Loucy (cell line): Measurements from ENCODE around the gene NKTR.

ENCODE experiments used
- H2AFZ ChIP-seq: fragments of 200-600 bp; sonication (generic); 2 replicates; pipeline ENCODE4 v1.6.0; 2016; ENCODE audit warnings: antibody characterized with exemption, mild to moderate bottlenecking, low read length, moderate library complexity
- H3F3A ChIP-seq: fragments of 200-600 bp; 2 replicates; pipeline ENCODE4 v1.6.0; 2016; ENCODE audit warnings: antibody characterized with exemption, low read depth, mild to moderate bottlenecking
- H3K27me3 ChIP-seq: fragments of 200-600 bp; sonication (generic); 2 replicates; pipeline ENCODE4 v1.6.1; 2014; ENCODE audit warnings: low read length, mild to moderate bottlenecking; ENCODE audit not compliant: insufficient read depth, poor library complexity, severe bottlenecking
- H3K36me3 ChIP-seq: fragments of 200-600 bp; sonication (generic); 2 replicates; pipeline ENCODE4 v1.6.1; 2016; ENCODE audit warnings: low read length; ENCODE audit not compliant: insufficient read depth
- H3K4me1 ChIP-seq: fragments of 200-600 bp; sonication (generic); 2 replicates; pipeline ENCODE4 v1.5.1; 2014; ENCODE audit warnings: low read length, mild to moderate bottlenecking; ENCODE audit not compliant: insufficient read depth, poor library complexity, severe bottlenecking
- H3K4me2 ChIP-seq: fragments of 200-600 bp; sonication (generic); 2 replicates; pipeline ENCODE4 v1.6.0; 2014; ENCODE audit warnings: antibody characterized with exemption, low read length, low read depth, mild to moderate bottlenecking; ENCODE audit not compliant: poor library complexity, severe bottlenecking
- H3K4me3 ChIP-seq: fragments of 200-600 bp; sonication (generic); 2 replicates; pipeline ENCODE4 v1.5.1; 2014; ENCODE audit warnings: low read length, mild to moderate bottlenecking, mixed read lengths; ENCODE audit not compliant: poor library complexity, severe bottlenecking
- H3K79me2 ChIP-seq: fragments of 200-600 bp; sonication (generic); 2 replicates; pipeline ENCODE4 v1.6.1; 2014; ENCODE audit warnings: low read length; ENCODE audit not compliant: insufficient read depth
- H3K9ac ChIP-seq: fragments of 200-600 bp; sonication (generic); 2 replicates; pipeline ENCODE4 v1.6.0; 2014; ENCODE audit warnings: mild to moderate bottlenecking, low read depth, low read length, moderate library complexity; ENCODE audit not compliant: poor library complexity, severe bottlenecking
- H3K9me2 ChIP-seq: fragments of 200-600 bp; sonication (generic); replicated peaks from 2 replicates; pipeline ENCODE4 v1.6.1; 2016; ENCODE audit warnings: low read depth, low read length, mixed read lengths
- H3K9me3 ChIP-seq: fragments of 200-600 bp; sonication (generic); 2 replicates; pipeline ENCODE4 v1.6.1; 2014; ENCODE audit warnings: mild to moderate bottlenecking, antibody characterized with exemption, low read length, low read depth; ENCODE audit not compliant: insufficient read depth
- H4K20me1 ChIP-seq: fragments of 200-600 bp; sonication (generic); 2 replicates; pipeline ENCODE4 v1.6.0; 2014; ENCODE audit warnings: antibody characterized with exemption, low read length, mild to moderate bottlenecking; ENCODE audit not compliant: insufficient read depth, poor library complexity, severe bottlenecking
- EZH2phosphoT487 ChIP-seq: fragments of 200-600 bp; IDR thresholded peaks from 2 replicates; pipeline ENCODE4 v1.6.1; 2018; ENCODE audit warnings: antibody characterized with exemption, mild to moderate bottlenecking, moderate library complexity, borderline replicate concordance
- TF ChIP-seq, protein P1 (sequence below): fragments of 200-600 bp; sonication (generic); conservative IDR thresholded peaks from 2 replicates; pipeline ENCODE4 v1.5.1; 2014; ENCODE audit warnings: mild to moderate bottlenecking, antibody characterized with exemption, low read length

NKTR gene

DNA sequence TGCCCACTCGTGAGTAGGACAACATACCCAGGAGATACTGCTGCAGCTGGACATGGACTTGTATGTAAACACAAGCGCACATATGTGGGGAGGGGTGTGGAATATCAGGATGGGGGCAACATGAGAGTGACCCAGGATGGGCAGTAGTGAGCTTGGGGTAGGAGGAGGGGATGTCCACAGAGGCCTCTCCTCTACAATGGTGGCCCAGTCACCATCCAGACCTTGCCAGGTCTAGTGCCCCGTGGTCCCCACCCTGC is 52.7 kb downstream of the NKTR start:
- H3F3A ChIP-seq, result no peaks in the 10 kb centered on the region
- H3K9me3 ChIP-seq, result no peaks in the 10 kb centered on the region
- H3K9ac ChIP-seq, result peak overlapping the region; percentile 38
- no peaks in the 10 kb centered on the region for H3K27me3 ChIP-seq
- H3K79me2 ChIP-seq, result no peaks in the 10 kb centered on the region
- peak overlapping the region; percentile 41; the same call in 1 of the 2 replicates for H2AFZ ChIP-seq
- H3K9me2 ChIP-seq, result no peaks in the 10 kb centered on the region
- peaks cover 20% of the 10 kb centered on the region for H3K4me1 ChIP-seq
- no peaks in the 10 kb centered on the region for H4K20me1 ChIP-seq
- peaks cover 7% of the 10 kb centered on the region; the same call in 1 of the 2 replicates for H3K36me3 ChIP-seq
- peak overlapping the region; percentile 54 for H3K4me2 ChIP-seq
- TF ChIP-seq, protein P1, sequence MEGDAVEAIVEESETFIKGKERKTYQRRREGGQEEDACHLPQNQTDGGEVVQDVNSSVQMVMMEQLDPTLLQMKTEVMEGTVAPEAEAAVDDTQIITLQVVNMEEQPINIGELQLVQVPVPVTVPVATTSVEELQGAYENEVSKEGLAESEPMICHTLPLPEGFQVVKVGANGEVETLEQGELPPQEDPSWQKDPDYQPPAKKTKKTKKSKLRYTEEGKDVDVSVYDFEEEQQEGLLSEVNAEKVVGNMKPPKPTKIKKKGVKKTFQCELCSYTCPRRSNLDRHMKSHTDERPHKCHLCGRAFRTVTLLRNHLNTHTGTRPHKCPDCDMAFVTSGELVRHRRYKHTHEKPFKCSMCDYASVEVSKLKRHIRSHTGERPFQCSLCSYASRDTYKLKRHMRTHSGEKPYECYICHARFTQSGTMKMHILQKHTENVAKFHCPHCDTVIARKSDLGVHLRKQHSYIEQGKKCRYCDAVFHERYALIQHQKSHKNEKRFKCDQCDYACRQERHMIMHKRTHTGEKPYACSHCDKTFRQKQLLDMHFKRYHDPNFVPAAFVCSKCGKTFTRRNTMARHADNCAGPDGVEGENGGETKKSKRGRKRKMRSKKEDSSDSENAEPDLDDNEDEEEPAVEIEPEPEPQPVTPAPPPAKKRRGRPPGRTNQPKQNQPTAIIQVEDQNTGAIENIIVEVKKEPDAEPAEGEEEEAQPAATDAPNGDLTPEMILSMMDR, result no peak
- no peak for TF ChIP-seq EZH2phosphoT487
- peak overlapping the region; percentile 67 for H3K4me3 ChIP-seq

DNA sequence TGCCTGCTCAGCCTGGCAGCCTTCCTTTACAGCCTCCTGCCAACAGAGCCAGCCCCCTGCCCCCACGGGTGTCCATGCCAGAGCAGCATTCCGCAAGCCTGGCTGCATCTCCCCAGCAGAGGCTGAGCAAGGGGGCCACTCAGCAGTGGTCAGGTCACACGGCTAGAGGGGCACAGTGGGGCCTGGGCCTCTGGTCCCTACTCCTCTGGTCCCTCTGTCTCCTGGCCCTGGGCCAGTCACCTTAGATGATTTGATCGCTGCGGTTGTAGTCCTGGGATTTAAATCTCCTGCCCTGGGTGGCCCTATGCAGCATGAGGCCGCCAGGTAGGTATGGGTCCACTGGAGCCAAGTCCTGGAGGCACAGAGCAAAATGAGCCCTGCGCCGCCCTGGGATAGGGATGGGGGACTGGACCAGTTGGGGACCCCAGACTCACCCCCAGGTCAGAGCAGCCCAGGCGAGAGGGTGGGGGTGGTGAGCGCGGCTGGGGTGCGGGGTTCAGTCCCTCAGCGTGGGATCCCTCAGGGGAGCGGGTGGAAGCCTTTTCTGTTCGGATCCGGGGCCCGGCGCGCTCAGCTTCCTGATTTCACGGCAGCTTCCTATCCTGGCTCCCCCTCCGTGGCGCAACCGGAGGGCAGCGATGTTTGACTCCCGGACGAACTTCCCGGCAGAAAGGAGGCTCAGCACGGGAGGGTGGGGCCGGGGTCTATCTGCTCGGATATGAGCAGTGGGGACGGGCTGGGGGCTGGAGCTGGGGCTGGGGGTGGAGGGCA is 53.3 kb downstream of the NKTR start, which contains the start of gene ZBTB47:
TSS of gene ZBTB47 (plus strand) at position 138 of the 771 bp plus-strand sequence. CDS start 4,659 bp downstream, outside the sequence.
- no peaks in the 10 kb centered on the region for H4K20me1 ChIP-seq
- TF ChIP-seq, protein P1, result no peak
- TF ChIP-seq EZH2phosphoT487, result no peak

DNA sequence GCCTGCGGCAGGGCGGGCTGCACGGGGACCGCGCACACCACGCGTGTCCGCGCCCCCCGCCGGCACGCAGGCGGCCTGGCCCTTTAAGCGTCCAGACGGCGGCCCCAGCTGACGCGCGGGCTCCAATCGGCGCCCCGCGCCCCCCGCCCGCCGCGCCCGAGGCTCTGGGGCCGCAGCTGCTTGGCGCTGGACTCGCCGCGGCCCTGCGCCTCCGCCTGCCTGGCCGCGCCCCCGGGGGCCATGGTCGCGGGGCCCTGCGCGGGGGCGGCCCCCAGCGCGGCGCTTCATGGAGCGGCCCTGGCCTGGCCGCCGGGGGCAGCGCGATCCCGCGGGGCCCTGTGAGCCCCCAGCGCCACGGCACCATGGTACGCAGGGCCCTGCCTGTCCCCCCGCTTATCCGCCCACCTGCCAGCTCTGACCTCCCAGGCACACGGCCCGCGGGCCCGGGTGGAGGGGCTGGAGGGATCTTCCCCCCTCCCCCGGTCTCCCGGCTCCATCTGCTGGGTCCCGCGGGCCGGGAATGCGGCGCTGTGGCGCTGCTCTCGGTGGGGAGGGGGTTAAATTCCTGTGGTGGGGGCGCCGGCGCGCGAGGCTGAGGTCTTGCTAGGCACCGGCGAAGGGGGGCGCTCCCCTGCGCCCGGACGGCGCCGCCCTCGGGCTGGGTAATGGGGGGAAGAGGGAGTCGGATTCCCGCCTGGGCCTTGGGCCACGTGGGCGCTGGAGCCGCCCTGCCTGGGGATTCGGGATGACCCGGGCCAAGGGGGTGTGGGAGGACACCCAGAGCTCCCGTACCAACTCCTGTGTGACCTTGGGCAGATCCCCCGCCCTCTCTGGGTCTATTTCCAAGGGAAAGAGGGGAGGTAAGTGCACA is 54.1 kb downstream of the NKTR start:
- Histone ChIP-seq H3K4me3 (peak overlapping the region; percentile 71), H2AFZ (peak overlapping the region; percentile 66; the same call in 1 of the 2 replicates), H3F3A (no peaks in the 10 kb centered on the region), H3K4me2 (peak overlapping the region; percentile 73), H4K20me1 (no peaks in the 10 kb centered on the region), H3K9me3 (no peaks in the 10 kb centered on the region), H3K9me2 (no peaks in the 10 kb centered on the region), H3K27me3 (no peaks in the 10 kb centered on the region), H3K36me3 (no peaks in the 10 kb centered on the region), H3K9ac (peak overlapping the region; percentile 53), H3K4me1 (peaks cover 20% of the 10 kb centered on the region), H3K79me2 (no peaks in the 10 kb centered on the region)
- TF ChIP-seq EZH2phosphoT487, result no peak
- TF ChIP-seq, protein P1, result no peak

More for the DNA sequence above, 53.3 kb downstream of the NKTR start, which contains the start of gene ZBTB47:
- Histone ChIP-seq H3K36me3 (peaks cover 4% of the 10 kb centered on the region; the same call in 1 of the 2 replicates), H3K9me2 (no peaks in the 10 kb centered on the region), H3K27me3 (no peaks in the 10 kb centered on the region), H3K4me1 (peaks cover 20% of the 10 kb centered on the region), H3K4me3 (peak within 1 kb of the TSS; percentile 71), H3K9me3 (no peaks in the 10 kb centered on the region), H3K4me2 (peak within 1 kb of the TSS; percentile 73), H2AFZ (peak within 1 kb of the TSS; percentile 66), H3K79me2 (no peaks in the 10 kb centered on the region), H3F3A (no peaks in the 10 kb centered on the region), H3K9ac (peak within 1 kb of the TSS; percentile 53)
